CD4-positive, alpha-beta T cell treated with Interleukin-2 at 100 ng/mL for 4 hours (primary cell): ENCODE results near the gene CPLANE2.
"Not testable (repeated sequence)": the region's sequence is repeated elsewhere in the genome, so short reads cannot be mapped to it uniquely, and the experiment has no call there.

Source experiments
- DNase-seq: peaks from one replicate; pipeline ENCODE4 v3.0.0-alpha.2; 2020; ENCODE audit warnings: low spot score

The CPLANE2 gene

DNA sequence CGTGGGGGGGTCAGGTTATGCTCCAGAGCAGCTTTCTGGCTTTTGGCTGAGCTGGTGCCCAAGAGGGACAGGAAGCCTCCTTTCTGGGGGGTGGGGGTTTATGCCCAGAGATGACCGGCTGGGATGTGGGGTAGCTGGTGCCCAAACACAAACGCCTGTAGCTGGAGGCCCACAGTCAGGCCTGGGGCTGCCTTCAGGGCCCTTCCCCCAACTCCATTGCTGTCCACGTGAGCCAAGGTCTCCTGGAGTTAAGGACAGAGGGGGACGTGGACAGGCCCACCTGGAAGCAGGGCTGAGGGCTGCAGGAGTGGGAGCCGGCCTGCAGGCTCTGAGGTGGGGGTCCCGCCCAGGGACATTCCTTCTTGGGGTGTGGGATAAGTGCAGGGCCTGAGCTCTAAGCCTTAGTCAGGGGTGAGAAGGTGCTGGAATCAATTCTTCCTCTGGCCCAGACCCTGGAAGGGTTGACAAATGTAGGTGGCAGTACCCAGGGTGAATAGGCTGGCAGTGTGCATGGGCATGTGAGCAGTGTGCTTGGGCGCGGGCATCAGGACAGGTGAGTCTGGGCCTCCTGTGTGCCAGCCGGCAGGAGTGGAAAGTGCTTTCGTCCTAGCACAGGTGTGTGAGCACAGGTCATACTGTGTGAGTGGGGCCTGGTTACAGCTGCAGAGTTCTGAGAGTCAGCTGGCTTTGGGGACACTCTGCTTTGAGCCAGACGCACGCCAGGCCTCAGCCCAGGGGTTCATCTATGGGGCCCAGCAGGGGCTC is 6.8 kb downstream of the CPLANE2 start:
- no peak for DNase-seq

DNA sequence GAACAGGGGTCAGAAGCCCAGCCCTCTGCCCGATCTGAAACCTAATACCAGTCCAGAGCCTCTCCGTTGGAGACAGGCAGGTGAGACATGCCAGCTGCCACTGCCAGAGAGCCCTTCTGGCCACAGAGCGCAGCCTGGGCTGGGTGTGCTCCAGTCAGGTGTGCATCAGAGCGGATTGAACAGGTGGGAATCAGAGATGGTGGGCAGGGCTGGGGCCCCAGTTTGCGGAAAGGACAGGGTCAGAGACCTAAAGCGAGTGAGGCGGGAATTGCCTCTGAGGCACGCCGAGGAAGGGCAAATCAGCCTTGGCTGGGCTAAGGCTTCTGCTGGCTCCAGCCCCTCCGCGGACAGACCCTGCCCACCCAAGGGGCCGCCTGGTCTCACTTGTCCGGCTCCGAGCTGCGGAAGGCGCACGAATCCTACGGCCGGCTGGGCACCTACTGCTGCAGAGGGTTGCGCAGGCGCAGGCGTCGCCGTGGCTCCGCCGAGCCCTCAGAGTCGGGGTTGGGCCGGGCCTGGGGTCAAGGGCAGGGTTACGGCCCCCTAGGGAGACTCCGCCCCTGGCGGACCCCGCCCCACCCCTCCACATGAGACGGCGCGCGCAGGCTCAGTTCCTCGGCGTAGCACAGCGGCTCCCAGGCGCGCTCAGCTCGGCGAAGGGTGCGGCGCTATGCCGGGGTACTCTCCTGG is 10.3 kb downstream of the CPLANE2 start:
- DNase-seq = no peak

DNA sequence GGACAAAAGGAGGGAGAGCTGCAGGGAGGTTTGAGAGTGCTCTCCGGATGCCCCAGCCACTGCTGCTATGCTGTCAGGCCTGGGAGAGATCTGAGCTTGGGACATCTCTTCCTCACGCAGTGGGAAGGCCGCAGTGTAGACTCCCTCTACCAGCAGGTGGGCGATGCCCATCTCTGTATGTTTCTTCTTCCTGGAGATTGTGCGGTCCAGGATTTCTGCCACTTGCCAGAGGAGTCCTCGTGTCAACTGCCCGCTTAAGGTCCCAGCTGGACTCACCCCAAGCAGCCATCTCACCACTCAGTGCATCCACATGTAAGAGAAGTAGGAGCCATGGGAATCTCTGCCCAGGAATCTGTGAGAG is 10.9 kb downstream of the CPLANE2 start:
- DNase-seq = no peak

DNA sequence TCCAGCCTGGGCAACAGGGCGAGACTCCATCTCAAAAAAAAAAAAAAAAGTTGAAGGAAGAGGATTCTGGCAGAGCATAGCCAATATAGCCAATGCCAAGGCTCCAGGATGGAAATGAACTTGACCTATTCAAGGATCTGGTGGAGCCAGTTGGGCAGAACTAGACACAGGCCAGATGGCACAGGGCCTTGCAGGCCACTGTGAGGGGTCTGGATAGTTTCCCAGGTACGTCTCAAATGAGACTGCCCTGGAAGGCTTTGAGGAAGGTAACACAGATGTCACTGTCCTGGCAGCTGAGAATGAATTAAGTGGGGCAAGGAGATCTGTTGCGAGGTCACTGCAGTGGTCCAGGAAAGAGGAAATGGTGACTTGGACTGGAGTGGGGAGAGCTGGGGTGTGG is 12.5 kb downstream of the CPLANE2 start:
- DNase-seq = no peak

DNA sequence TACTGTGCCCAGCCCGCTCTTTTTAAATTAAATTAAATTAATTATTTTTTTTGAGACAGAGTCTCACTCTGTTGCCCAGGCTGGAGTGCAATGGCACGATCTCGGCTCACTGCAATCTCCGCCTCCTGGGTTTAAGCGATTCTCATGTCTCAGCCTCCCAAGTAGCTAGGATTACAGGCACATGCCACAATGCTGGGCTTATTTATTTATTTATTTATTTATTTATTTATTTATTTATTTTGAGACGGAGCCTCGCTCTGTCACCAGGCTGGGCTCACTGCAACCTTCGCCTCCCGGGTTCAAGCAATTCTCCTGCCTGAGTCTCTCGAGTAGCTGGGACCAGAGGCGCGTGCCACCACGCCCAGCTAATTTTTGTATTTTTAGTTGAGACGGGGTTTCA is 14.3 kb downstream of the CPLANE2 start:
- not testable (repeated sequence) for DNase-seq

DNA sequence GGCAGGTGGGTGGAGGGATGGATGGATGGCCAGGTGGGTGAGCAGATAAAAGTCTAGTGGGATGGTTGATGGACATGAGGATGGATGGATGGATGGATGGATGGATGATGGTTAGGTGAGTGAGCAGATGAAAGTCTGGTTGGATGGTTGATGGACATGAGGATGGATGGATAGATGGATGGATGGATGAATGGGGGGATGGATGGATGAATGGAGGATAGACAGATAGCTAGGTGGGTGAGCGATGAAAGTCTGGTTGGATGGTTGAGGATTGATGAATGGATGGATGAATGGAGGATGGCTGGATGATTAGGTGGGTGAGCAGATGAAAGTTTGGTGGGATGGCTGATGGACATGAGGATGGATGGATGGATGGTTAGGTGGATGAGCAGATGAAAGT is 15.5 kb downstream of the CPLANE2 start:
- DNase-seq = no peak

DNA sequence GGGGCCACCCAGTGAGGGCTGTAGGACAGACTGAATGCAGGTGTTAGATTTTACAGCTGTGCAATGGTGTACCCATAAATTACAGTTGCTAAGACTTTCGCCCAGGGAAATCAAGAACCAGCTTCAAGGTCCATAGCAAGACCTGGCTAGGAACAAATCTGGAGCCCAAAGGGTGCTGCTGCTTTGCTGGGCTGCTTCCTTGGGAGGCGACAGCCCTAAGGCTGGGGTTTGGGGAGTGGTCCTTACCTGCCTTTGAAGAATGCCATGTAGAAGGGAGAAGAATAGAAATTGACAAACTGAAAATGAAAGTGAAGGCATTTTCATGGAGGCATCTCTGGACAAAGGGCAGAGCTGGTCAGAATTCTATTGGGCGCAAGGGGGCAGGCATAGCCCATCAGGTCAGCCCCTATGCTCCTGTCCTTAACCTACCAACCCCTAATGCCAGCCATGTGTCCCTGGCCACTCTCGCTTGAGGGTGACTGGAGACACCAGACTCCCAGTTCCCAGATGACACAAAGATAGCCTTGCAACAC is 16.9 kb downstream of the CPLANE2 start:
- DNase-seq = no peak

DNA sequence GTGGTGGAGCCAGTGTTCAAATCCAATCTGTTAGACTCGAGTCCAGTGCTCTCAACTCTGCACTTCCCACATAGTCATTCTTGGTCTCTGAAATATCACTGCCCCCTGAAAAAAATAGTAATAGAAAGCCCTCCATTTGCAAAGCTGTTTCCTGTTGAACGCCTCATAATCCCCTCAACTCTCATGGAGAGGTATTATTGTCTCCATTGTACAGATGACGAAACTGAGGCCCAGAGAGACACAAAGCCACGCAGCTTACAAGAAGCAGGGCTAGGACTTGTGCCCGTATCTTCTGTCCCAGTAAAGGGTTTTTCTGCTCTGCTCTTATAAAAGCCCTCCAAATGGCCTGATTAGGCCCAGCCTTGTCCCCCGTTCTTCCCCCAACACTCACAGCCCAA is 18.3 kb downstream of the CPLANE2 start:
- DNase-seq = no peak

DNA sequence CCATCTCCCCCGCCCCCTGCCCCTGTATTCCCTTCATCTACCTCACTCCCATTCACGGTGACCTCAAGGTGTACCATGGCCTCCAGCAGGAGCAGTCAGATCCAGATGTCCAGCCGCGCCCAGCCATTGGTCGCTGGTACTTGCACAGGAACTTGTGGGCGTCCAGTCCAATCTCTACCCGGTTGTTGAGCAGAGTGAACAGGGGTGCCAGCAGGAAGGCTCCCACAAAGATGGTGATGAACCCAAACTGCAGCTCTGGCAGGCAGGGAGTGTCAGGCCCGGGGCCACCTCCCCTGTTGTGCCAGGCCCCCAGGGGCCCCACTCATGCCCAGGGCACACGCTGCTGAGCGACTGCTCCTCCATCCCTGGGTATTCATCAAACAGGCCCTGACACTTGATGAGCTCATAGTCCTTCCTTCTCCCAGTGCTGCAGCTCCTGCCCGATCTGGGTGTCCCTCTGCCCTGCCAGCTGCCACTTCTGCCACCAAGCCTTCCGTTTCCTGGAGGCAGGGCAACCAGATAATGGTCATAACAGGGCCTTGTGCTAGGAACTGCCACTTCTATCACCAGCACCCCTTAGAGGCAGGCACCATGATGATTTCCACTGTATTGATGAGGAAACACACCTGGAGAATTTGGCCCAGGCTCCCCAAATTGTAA is 18.8 kb downstream of the CPLANE2 start:
- DNase-seq = no peak

DNA sequence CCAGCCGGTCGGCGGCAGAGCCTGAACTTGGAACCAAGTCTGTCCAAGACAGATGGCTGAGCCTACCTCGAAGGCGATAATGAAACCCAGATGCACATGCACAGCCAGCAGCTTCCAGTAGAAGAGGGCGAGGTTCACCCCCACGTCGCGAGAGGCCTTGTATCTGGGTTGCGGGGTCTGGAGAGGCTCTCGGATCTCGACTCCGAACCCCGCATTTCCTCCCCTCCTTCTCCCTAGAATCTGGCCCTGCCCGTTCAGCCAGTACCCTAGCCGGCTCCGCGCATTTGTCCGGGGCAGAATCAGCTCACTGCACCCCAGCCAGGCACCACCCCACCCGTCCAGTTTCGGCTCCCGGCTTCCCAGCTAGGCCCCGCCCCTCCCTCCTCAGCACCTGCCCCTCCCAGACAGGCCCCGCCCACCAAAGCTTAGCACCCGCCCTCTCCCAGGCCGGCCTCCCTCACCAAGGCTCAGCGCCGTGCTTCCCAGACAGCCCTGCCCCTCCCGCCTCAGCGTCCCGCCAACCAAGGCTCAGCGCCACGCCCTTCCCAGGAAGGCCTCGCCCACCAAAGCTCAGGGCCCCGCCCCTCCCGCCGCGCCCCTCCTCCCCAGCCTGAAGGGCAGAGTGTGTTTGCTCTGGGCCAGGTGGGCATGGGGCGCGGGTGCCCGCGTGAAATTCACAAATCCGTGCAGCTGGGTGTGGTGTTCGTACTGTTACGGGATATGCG is 19.8 kb downstream of the CPLANE2 start:
- peak; percentile 96 for DNase-seq

DNA sequence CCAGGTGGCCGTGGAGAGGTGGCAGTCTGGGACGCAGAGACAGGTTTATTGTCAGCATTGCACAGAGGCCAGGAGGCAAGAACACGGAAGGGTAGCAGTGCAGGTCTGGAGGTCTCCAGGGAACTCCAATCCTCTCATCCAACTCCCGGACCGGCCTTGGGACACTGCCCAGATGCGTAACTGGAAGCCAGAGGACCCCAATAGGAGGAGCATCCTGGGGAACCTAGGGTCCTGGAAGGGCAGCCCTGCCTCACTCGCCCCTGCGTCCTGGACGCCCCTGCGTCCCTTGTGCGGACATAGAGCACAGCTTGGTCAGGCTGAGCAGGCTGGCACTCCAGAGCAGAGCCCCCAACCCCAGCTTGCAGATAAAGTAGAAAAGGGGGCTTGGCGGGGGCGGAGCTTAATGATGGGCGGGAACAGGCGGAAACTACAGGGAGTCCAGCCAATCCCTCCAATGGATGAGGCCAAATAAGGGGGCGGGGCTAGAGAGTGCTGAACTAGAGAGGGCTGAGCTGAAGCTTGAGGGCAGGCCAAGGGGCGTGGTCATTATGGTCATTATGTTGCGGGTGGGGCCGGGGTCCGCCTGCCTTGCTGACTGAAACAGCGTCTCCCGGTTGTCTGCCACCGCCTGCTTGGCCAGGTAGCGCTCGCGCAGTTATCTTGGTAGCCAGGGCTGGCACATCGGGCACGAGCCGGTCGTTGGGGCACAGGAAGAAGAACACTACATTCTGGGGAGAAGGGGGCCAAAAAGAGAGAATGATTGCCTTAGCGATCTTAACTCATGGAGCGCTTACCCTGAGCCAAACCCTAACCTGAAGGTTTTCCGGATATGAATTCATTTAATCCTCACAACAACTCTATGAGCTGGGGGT is 20.9 kb downstream of the CPLANE2 start:
- DNase-seq = peak; percentile 62

DNA sequence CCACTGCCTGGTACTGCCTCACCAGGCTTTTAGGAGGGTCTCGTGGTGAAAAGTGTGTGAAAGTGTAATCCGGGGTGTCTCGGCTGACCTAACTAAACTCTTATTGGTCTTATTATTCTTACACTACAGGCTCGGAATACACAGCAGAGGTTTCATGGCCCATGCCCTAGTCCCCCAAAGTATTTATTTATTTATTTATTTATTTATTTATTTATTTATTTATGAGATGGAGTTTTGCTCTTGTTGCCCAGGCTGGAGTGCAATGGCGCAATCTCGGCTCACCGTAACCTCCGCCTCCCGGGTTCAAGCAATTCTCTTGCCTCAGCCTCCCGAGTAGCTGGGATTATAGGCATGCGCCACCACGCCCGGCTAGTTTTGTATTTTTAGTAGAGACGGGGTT is 21.7 kb downstream of the CPLANE2 start:
- DNase-seq = not testable (repeated sequence)

DNA sequence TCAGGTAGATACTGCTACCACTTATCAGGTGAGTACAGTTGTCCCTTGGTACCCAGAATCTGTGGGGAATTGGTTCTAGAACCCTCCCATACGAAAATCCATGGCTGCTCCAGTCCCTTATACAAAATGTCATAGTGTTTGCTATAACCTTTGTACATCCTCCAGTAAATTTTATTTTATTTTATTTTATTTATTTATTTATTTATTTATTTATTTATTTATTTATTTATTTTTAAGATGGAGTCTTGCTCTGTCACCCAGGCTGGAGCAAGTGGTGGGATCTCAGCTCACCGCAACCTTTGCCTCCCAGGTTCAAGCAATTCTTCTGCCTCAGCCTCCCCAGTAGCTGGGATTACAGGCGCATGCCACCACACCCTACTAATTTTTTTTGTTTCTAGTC is 23.4 kb downstream of the CPLANE2 start:
- not testable (repeated sequence) for DNase-seq

DNA sequence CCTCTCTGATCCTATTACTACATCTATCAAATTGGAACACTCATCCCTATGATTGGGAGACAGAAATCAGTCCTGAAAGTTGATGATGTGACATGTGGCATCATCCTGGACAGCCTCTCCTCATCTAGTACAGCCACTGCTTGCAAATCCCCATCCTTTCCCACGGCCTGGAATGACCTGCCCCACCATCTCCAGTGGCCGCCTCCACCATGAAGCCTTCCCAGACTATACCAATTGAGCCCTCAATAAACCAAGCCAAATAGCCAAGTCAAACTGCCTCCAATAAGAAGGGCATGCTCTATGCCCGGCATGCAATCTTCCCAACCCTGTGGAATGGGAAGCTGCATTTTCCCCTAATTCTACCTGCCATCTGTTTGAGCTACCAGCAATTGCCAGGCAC is 24.0 kb downstream of the CPLANE2 start:
- DNase-seq = no peak

DNA sequence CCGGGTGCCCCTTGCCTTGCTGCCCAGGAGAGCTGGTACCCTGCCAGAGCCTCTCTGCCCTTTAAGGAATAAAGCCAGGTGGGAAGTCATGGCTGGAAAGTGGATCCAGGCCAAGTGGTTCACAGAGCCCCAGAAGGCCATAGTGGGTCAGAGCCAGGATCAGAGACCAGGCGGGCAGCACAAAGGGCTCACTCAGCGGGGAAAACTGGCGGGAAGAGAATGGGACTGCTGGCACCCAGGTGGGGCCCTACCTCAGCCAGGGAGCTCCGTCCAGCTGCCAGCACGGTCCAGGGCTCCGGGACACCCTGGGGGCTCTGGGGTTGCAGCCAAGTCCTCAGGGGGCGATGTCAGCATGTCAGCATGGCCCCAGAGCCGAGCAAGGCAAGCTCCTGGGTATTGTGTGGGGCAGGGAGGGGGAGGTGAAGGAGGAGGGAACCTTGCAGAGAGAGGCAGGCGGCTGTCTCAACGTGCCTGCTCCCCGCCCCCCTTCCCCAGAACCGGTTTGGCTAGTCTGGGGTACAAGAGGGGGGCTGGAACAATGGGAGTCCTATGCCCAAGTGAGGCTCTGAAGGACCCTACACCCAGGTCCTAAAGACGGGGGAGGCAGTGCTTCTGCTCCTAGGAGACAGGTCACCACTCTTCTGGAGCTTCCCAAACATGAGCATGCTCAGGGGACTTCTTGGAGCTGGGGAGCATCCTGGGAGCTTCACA is 24.6 kb downstream of the CPLANE2 start, which contains the start of gene ARHGEF19:
ARHGEF19 (minus strand) TSS at position 402 of the 711 bp plus-strand sequence. CDS start 3,598 bp downstream, outside the sequence.
- no peak for DNase-seq

DNA sequence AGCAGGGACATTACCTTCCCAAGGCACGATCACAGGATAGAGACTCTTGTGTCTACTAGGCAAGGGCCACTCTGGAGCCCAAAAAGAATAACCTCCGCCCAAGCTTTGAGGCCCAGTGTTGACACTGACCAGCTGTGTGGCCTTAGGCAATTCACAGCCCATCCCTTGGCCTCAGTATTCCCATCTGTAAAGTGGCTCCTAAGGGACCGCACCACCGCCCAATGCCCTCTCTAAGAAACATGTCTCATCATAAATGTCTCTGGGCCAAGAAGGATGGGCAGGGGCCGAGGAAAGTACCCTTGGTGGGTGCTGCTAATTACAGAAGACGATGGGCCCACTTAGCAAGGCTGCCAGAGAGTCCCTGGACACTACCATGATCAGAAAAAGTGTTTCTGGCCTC is 25.2 kb downstream of the CPLANE2 start:
- no peak for DNase-seq

DNA sequence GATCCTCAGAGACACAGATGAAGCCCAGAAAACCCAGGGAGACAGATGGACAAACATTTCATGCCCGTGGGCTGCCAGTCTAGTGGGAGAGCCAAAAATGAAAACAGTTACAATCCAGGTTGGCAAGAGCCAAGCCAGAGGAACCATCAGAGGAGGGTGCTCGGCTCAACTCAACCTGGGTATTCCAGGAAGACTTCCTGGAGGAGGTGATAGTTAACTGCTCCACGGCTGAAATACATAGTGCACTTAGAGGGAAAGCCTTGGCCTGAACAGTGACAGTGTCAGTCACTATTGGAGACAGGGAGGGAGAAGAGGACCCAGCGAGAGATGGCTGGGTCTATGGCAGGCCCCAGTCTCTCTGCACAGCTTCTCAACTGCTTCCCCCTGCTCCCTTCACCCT is 26.4 kb downstream of the CPLANE2 start:
- DNase-seq = no peak

DNA sequence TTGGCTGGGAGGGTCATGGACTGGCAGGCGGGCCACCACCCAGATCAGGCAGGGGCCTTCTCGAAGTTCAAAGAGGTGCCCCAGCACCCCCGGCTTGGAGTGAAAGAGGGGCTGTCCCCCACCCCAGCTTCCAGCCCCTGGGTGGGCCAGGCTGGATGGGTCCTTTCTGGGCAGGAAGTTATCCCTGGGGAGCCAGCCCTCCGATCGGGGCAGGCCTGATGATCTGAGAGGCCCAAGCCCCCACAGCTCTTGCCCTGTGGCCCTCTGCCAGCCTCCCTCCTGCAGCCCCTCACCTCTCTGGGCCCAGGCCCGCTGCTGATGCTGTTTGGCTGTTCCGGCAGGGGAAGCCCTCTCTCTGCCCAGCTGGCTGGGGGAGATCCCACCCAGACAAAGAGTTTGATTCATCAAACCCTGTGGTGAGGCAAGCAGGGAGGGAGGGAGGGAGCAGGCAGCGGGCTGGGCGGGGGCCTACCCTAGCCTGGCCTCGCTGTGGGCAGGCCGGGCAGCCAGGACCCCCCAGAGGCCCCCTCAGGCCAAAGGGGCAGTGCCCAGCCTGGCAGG is 27.1 kb downstream of the CPLANE2 start:
- no peak for DNase-seq

DNA sequence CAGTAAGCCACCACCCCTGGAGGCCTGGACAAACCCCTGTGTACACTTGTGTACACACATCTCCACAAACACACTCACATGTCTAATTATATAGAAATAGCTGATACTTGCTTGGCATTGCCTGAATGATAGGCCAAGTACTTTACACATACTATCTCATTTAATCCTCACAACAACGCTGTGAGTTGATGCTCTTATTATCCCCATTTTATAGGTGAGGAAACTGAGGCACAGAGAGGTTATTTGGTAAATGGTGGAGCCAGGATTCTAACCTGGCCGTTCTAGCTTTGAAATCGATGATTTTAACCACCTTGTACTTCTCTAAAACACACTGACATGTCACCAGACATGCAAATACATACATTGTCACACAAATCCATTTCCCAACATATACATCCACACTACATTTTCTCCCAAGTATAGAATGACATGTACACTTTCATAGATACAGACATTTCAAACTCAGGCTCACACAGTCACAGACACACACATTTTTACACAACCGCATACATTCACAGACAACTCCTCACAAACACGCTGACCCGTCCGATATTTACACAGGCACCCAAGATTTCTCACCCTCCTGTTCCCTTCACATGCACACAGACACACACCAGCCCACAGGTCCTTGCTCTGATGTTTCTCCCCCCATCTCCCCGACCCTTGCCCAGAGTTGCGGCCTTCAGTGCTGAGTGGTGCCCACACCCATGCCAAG is 27.7 kb downstream of the CPLANE2 start:
- DNase-seq = no peak
